Inferior parietal cortex (tissue), 1 donor: ENCODE measurements around the gene RRP9.
"Not testable (repeated sequence)": the region's sequence is repeated elsewhere in the genome, so short reads cannot be mapped to it uniquely, and the experiment has no call there.

ENCODE experiments used
- DNase-seq: peaks from one replicate; pipeline ENCODE4 v3.0.0-alpha.2; 2016; ENCODE audit errors: extremely low spot score

The RRP9 gene

DNA sequence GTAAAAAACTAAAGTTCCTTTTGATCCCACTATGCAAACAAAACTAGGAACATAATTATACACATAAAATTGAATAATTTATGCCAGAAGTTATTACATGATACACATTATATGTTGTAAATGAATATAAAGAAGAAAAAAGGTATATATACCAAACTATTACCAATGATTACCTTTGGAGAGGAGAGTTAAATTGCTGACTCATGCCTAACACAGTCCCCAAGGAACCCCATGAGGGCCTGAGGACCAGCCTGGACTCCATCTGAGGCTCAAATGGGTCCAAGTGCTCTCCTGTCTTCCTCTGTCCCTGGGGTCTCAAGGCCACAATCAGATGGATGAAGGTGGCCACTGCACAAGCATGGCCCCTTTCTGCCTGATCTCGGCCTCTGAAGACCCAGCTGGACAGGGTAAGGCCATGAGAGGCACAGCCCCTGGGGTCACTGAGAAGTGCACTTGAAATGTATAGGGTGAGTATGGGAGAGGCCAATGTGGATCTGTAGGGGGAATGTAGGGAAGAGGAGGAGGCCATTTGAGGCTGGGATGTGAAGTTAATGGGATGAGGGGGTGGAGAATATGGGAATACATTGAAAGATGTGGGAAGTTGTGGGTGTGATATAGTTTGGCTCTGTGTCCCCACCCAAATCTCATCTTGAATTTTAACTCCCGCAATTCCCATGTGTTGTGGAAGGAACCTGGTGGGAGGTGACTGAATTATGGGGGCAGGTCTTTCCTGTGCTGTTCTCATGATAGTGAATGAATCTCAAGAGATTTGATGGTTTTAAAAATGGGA is 37.5 kb downstream of the RRP9 start:
- DNase-seq: no peak

DNA sequence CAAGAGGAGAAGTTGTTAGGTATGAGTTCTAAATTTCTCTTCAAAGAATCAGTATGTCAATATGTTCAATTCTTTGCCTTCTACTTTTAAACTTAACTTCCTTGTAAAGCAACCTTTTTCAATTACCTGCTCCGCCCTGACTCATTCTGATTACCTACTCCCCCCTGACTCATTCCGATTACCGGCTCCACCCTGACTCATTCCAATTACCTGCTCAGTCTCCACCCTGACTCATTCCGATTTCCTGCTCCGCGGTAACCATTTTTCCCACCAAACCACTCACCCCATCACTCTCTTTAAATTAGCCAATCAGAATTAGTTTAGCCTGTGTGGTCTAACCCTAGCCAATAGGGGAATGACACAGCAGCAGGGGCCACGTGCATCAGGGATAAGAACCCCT is 39.3 kb downstream of the RRP9 start:
- not testable (repeated sequence) for DNase-seq

DNA sequence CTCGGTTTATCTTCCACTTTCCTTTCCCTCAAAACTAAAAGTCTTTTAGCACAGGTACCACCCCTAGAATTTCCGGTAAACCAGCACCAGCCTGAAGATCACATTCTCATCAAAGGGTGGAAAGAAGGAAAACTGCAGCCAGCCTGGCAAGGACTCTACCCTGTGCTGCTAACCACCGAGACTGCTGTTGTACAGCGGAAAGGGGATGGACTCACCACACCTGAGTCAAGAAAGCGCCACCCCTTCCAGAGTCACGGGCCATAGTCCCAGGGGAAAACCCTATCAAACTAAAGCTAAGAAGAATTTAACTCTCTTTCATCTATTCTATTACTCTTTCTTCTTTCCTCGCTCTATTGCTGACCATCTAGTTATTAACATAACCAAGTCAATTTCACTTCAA is 41.7 kb downstream of the RRP9 start:
- not testable (repeated sequence) for DNase-seq

DNA sequence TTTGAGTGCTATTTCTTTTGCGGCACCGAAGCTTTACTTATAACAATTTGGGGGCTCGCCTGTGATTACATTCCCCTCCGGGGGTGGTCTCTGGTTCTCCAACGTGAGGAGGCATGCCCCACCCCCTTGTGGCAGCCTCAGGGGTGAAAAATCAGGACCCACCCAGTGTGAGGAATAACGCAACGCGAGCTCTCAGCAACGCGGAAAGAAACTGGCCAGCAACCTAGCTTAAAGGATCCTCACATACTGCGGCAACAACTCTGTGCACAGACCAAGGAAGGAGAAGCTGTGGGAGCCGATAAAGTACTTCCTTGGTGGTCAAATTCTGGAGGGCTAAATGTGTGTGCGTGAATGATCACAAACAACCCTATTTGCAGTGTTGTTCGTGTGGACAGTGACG is 44.3 kb downstream of the RRP9 start:
- DNase-seq: no peak

DNA sequence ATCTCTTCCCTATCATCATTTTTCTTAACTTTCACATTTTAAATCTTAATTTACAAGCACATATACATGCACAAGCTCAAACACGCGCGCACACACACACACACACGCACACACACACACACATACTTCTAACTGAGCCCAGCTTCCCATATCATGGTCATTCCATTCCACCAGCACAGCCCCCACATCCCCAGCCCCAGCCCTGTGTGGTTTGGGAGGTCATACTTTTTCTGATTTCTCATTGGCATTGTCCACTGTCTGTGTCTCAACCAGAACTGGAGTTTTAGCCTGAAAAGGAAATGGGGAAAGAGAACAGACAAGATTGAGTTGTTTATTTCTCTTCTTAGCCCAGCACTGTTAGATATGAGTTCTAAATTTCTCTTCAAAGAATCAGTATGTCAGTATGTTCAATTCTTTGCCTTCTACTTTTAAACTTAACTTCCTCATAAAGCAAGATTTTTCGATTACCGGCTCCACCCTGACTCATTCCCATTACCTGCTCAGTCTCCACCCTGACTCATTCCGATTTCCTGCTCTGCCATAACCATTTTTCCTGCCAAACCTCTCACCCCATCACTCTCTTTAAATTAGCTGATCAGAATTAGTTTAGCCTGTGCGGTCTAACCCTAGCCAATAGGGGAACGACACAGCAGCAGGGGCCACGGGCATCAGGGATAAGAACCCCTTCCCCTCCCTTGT is 44.9 kb downstream of the RRP9 start:
- no peak for DNase-seq

DNA sequence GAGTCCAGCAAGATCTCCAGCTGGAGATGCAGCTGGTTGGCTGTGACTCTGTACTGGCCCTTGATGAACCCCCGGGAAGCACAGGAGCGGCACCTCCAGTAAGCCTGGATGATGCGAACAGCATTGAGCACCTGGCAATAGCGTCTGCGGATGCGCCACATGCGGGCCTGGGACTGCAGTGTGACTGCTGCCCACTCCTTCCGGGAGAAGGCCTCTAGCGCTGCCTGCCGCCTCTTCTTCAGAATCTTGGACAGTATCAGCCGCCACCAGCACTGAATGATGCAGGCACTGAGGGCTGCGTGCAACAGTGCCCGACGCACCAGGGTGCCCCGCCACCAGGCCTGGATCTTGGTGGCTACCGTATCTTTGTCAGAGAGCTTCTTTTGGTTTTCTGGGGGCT is 46.8 kb downstream of the RRP9 start:
- DNase-seq: no peak

DNA sequence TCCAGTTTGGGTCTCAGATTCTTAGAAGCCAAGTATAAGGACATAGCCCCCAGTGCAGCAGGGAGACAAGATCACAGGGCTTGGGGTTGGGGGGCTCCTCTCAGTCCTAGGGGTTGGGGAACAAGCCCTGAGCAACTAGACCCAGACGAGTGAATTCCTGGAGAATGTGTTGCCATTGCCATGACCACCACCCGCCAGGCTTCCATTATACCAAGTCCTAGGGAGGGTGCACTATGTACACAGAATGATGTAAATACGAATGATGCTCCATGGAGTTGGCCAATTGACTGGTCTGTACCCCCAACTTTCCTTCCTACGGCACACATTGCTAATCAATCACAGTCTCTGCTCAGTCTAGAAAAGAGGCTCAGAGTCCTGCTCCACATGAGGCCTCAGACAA is 47.3 kb downstream of the RRP9 start:
- no peak for DNase-seq

DNA sequence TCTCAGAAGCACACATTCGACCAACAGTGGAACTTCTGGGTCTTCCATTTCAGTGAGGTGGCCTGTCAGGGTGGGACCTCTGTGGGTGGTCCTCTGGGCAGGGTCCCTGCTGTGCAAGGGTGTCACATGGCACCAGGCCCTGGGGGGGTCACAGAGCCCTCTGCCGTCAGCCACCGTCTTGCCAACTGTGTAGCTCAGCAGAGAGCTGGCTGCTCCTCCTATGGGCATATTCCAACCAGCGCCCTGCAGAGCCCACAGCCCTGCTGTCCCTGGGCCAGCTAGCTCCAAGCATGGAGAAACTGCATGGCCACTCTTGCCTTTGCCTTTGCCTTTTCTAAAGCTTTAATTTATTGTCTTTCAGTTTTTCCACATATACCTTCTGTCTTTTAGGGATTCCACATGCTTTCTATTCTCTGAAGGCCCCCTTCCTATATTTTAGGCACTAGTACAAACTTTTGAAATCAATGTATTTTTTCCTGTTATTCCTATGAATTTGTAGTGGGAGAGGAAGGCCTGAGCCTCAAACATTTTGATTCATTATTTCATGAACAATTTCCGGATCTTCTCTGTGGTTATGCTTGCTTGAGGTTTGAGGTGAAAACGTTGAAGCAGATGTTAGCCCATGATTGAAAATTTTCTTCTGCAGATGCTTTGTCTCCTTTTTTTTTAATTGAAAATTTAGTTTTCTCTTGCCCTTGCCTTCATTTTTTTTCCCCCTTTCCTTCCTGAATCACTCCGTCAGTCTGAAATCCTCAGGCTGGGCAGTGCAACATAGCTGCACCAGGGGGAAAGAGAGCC is 50.3 kb downstream of the RRP9 start:
- DNase-seq: no peak

DNA sequence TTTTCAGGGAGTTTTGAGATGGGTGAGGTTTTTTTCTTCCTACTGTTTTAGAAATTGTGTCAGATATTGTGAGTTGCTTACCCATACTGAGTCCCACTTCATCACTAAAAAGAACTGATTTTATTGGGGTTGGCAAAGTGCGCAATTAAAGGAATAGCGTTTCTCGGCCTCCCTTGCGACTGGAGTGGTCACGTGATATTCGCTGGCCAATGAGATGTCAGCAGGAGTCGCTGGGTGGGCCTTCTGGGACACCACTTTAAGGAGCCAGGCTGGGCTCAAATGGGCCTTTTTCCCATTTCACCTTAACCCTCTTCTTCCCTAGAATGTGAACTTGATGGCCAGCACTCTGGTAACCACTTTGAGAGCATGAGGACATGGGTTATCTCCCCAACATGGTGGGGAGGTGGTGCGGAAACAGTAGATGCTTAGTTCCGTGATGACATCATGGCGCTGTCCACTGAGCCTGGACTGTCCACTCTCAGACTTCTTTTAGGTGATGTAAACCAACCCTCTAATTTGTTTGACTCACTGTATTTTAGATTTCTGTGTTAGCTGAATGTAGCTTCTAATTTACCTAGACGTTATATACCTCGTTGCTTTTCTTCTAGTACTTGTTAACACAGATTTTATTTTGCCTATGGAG is 53.1 kb downstream of the RRP9 start:
- DNase-seq: no peak

DNA sequence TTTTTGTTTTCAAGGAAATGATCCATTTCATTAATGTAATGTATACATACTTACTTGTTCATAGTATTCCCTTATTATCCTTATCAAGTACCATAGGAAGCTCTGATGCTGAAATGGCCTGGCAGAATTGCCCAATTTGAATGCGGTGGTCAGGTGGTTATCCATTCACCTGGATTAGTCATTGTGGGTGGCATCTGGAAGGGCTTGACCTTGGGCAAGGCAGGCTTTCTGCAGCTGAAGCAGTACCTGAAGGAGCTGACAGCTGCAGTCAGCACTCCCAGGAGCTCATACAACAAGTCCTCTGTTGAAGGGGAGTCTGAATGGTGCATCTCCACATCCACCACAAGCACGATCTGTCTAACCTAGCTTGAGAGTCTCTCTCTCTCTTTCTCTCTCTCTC is 54.1 kb downstream of the RRP9 start:
- no peak for DNase-seq

DNA sequence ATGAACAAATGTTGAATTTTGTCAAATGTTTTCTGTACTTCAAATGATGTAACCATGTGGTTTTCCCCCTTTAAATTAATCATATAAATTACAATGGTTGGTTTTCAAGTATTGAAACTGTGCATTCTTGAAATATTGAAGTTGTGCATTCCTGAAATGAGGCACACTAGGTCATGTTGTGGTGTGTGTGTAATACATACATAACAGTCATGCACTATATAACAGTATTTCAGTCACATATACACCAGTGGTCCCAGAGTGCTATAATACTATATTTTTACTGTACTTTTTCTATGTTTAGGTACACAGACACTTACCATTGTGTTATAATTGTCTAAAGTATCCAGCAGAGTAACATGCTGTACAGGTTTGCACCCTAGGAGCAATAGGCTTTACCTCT is 55.3 kb downstream of the RRP9 start:
- no peak for DNase-seq
